GM12865 (cell line): ENCODE measurements around the gene TCAP.

Source experiments
- DNase-seq: peaks from one replicate; pipeline ENCODE4 v3.0.0; 2010; ENCODE audit warnings: low read depth
- H3K4me3 ChIP-seq: 2 replicates; pipeline ENCODE4 v1.5.1; 2011; ENCODE audit warnings: mild to moderate bottlenecking, low read depth, low read length, control low read depth
- CTCF ChIP-seq: IDR thresholded peaks from 2 replicates; pipeline ENCODE4 v1.5.1; 2011; ENCODE audit warnings: low read length, control low read depth, low read depth, inconsistent platforms; ENCODE audit not compliant: insufficient read depth; ENCODE audit errors: missing control alignments

The TCAP gene

GRCh38 chr17:39618956-39619785, 46.0 kb upstream of the TCAP start:
- no peak for DNase-seq
- H3K4me3 ChIP-seq = no peak overlapping the region
- no peak for TF ChIP-seq CTCF

DNA sequence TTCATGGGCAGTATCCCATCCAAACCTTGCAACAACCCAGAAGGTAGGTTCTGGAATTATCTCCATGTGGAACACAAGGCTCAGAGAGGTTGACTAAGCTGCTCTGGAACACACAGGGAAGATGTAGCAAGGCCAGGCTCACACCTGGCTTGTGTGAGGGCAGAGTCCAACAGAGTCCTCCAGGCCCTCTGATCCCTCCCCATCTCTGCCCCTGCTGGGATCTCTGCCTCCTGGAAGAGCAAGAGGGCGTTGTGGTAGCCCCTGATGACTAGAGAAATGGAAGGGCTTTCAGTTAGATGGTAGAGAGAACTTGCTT, 45.4 kb upstream of the TCAP start:
- TF ChIP-seq CTCF = no peak
- no peak for DNase-seq
- no peak overlapping the region for H3K4me3 ChIP-seq

DNA sequence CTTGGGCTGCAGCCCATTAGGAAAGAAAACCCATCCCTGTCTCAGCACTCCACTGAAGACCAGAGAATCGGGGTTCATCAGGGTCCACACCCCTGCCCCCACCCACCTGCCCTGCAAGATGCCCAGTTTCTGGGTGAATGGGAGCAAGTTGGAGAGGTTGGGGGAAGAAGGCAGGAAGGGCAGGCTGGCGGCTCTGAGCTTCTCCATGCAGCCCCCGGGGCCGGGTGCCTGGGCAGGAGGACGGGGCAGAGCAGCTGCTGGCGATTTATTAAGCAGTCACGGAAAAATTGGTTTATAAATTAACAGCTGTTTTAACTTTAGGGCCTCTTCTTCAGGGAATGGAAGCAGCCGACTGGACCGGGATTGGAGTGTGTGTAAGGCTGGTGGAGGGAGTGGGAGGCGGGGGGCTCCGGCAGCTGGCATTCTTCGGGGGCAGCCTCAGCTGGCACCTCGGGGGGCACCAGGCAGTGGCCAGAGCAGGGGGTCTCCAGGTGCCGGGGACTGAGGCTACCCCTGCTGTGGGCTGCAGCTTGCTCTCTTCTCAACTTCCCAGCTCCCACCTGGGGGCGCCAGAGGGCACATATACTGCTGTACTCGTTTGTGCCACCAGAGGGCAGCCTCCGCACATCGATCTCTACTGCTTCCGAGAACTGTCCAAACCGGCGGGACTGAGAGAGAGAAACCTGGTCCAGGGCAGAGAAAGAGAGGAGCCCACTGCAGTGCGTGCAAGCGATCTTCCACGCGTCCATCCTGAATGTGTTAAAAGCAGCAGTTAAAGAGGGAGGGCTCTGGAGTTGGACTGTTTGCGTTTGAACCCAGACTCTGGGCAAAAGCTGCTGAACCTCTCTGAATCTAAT, 43.4 kb upstream of the TCAP start:
- DNase-seq = peak; percentile 89
- TF ChIP-seq CTCF = peak; percentile 100
- peak overlapping the region; percentile 22 for H3K4me3 ChIP-seq

DNA sequence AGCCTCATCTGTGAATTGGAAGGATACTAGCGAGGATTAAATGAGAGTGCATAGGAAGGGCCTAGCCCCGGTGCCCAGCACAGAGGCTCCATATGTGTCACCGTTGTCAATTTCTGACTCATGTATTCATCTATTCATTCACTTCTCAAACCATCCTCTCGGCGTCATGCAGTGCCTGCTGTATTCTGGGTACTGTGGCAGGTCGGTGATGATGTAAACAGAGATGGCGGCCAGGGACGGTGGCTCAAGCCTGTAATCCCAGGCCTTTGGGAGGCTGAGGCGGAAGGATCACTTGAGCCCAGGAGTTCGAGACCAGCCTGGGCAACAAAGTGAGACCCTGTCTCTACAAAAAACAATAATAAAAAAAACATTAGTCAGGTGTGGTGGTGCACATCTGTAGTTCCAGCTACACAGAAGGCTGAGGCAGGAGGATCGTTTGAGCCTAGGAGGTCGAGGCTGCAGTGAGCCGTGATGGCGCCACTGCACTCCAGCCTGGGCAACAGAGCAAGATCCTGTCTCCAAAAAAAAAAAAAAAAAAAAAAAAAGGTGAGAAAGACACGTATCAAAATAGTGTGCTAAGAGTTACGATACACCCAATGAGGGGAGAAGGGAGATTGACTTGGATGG, 42.7 kb upstream of the TCAP start:
- TF ChIP-seq CTCF = no peak
- H3K4me3 ChIP-seq = peak overlapping the region; percentile 22
- peak; percentile 74 for DNase-seq

- peak; percentile 80 for DNase-seq
- peak; percentile 92 for TF ChIP-seq CTCF
- H3K4me3 ChIP-seq = no peak overlapping the region
These were observed 41.7 kb upstream of the TCAP start for GRCh38 chr17:39623356-39623950.

- no peak for DNase-seq
- H3K4me3 ChIP-seq = no peak overlapping the region
- TF ChIP-seq CTCF = no peak
These were observed 40.8 kb upstream of the TCAP start for GRCh38 chr17:39624313-39624712.
